ENCODE measurements around the gene TMEM87A.

TMEM87A gene

DNA sequence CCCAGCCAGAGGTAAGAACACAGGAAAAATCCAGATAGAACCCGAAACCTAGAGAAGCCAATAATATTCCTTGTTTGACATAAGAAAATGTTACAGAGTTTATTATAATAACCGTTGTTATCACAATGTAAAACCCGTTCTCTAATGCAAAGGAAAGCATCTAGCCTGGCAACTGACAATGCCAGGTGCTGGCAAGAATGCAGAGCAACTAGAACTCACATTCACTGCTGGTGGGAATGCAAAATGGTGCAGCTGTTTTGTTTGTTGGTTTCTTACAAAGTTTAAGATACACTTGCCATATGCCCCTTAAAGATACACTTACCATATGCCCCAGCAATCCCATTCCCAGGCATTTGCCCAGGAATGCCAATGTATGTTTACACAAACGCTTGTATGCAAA lies 88.5 kb downstream of the TMEM87A start:
- H3K4me3 ChIP-seq (ENCODE audit: low read depth, low read length), result no peak overlapping the region
- no peak for DNase-seq (ENCODE audit: low read depth)
- TF ChIP-seq, protein P1, sequence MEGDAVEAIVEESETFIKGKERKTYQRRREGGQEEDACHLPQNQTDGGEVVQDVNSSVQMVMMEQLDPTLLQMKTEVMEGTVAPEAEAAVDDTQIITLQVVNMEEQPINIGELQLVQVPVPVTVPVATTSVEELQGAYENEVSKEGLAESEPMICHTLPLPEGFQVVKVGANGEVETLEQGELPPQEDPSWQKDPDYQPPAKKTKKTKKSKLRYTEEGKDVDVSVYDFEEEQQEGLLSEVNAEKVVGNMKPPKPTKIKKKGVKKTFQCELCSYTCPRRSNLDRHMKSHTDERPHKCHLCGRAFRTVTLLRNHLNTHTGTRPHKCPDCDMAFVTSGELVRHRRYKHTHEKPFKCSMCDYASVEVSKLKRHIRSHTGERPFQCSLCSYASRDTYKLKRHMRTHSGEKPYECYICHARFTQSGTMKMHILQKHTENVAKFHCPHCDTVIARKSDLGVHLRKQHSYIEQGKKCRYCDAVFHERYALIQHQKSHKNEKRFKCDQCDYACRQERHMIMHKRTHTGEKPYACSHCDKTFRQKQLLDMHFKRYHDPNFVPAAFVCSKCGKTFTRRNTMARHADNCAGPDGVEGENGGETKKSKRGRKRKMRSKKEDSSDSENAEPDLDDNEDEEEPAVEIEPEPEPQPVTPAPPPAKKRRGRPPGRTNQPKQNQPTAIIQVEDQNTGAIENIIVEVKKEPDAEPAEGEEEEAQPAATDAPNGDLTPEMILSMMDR (IDR thresholded peaks at IDR 0.05; ENCODE audit: control insufficient read depth, extremely low read depth, insufficient read depth), result no peak

DNA sequence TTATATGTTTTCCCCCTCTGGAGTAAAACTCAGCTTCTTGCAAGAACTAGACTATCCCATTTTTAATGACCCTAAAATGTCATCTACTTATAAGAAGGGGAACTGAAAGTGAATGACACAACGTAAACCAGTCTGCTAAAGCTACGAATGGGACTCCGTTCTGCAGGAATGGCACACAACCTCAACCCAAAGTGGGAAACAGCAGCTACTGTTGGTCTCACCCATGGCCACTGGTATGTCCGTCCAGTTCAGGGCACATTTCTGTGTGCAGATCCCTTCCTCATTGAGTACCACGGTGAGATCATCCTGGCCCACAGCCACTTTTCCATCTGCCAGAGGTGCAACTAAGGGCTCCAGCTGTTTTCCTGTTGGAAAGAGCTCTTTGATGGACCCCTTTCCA lies 88.9 kb downstream of the TMEM87A start:
- DNase-seq (ENCODE audit: low read depth), result no peak
- H3K4me3 ChIP-seq (ENCODE audit: low read depth, low read length), result no peak overlapping the region
- TF ChIP-seq, protein P1 (IDR thresholded peaks at IDR 0.05; ENCODE audit: control insufficient read depth, extremely low read depth, insufficient read depth), result no peak

GRCh38 chr15:42182961-42183360 lies 90.3 kb downstream of the TMEM87A start:
- TF ChIP-seq, protein P1 (IDR thresholded peaks at IDR 0.05; ENCODE audit: control insufficient read depth, extremely low read depth, insufficient read depth), result no peak
- no peak for DNase-seq (ENCODE audit: low read depth)
- no peak overlapping the region for H3K4me3 ChIP-seq (ENCODE audit: low read depth, low read length)

GRCh38 chr15:42182328-42182886 lies 90.8 kb downstream of the TMEM87A start:
- no peak overlapping the region for H3K4me3 ChIP-seq (ENCODE audit: low read depth, low read length)
- no peak for DNase-seq (ENCODE audit: low read depth)
- TF ChIP-seq, protein P1 (IDR thresholded peaks at IDR 0.05; ENCODE audit: control insufficient read depth, extremely low read depth, insufficient read depth), result no peak

DNA sequence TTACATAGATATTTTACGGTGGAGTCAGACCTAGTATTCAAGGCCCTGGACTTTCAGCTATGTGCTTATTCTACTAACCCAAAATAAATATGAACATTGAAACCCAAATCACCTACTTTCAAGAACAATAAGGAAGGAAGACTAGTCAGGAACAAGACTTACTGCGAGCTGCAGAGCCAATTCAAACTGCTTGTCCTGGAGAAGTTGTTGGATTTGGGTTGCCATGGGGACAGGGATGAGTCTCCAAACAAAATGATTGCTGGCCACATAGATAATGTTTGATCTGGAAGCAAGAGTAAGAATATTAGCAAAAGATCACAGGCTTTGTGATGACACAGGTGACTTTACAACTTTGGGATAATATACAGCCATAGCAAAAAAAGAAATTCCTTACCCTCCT lies 95.2 kb downstream of the TMEM87A start:
- TF ChIP-seq, protein P1 (IDR thresholded peaks at IDR 0.05; ENCODE audit: control insufficient read depth, extremely low read depth, insufficient read depth), result no peak
- peak; percentile 41 for DNase-seq (ENCODE audit: low read depth)
- no peak overlapping the region for H3K4me3 ChIP-seq (ENCODE audit: low read depth, low read length)

GRCh38 chr15:42175671-42176070 lies 97.6 kb downstream of the TMEM87A start:
- H3K4me3 ChIP-seq (ENCODE audit: low read depth, low read length), result no peak overlapping the region
- TF ChIP-seq, protein P1 (IDR thresholded peaks at IDR 0.05; ENCODE audit: control insufficient read depth, extremely low read depth, insufficient read depth), result no peak
- peak; percentile 4 for DNase-seq (ENCODE audit: low read depth)

GRCh38 chr15:42172475-42172874 lies 100.8 kb downstream of the TMEM87A start:
- no peak overlapping the region for H3K4me3 ChIP-seq (ENCODE audit: low read depth, low read length)
- no peak for DNase-seq (ENCODE audit: low read depth)
- TF ChIP-seq, protein P1 (IDR thresholded peaks at IDR 0.05; ENCODE audit: control insufficient read depth, extremely low read depth, insufficient read depth), result no peak
